Heart right ventricle (tissue), 16 donors: ENCODE data around the gene SPATA16. TPM values are rescaled to one million over a fixed set of nuclear protein-coding genes. Genes with fewer than 3 reads are reported as not detected.
"Not testable (repeated sequence)": the region's sequence is repeated elsewhere in the genome, so short reads cannot be mapped to it uniquely, and the experiment has no call there.

Experiments used
- ATAC-seq, 8 donors: fragments of 200-7000 bp; cut with Tn5 transposase; one replicate each; pipeline ENCODE4 v1.9.1; 2020; ENCODE audit warnings: mild to moderate bottlenecking in 8 of 8, moderate library complexity in 8 of 8, moderate number of reproducible peaks in 1 of 8
- DNase-seq, 2 donors: peaks; one replicate each; pipeline ENCODE4 v3.0.0-alpha.2; 2020
- H3K27ac ChIP-seq, 10 donors: fragments of 200-600 bp; sonication (generic) in 2 of 10; one replicate each; pipeline versions ENCODE4 v1.5.0 to v1.8.0; 2020 to 2022; ENCODE audit warnings: mild to moderate bottlenecking in 3 of 10
- H3K27me3 ChIP-seq, 7 donors: fragments of 200-600 bp; one replicate each; pipeline ENCODE4 v1.8.0; 2021 to 2022; ENCODE audit warnings: mild to moderate bottlenecking in 2 of 7
- H3K36me3 ChIP-seq, 9 donors: fragments of 200-600 bp; sonication (generic) in 1 of 9; one replicate each; pipeline versions ENCODE4 v1.5.0 to v1.8.0; 2020 to 2022; ENCODE audit warnings: mild to moderate bottlenecking in 2 of 9
- H3K4me1 ChIP-seq, 9 donors: fragments of 200-600 bp; sonication (generic) in 1 of 9; one replicate each; pipeline versions ENCODE4 v1.5.0 to v1.8.0; 2020 to 2022; ENCODE audit warnings: mild to moderate bottlenecking in 4 of 9
- H3K4me3 ChIP-seq, 10 donors: fragments of 200-600 bp; sonication (generic) in 2 of 10; one replicate each; pipeline versions ENCODE4 v1.5.0 to v1.8.0; 2020 to 2022; ENCODE audit warnings: mild to moderate bottlenecking in 7 of 10, moderate library complexity in 2 of 10
- H3K9me3 ChIP-seq, 11 donors: fragments of 200-600 bp in 10 of 11; sonication (generic) in 2 of 11; one replicate each; pipeline versions ENCODE4 v1.5.0 to v1.8.0; 2013 to 2022; ENCODE audit warnings: mild to moderate bottlenecking in 2 of 11, control low read depth in 1 of 11, moderate library complexity in 1 of 11
- CTCF ChIP-seq, 9 donors: fragments of 200-600 bp; sonication (generic) in 2 of 9; IDR thresholded peaks; one replicate each; pipeline versions ENCODE4 v1.5.0 to v1.8.0; 2021 to 2022; ENCODE audit warnings: antibody characterized with exemption in 9 of 9, mild to moderate bottlenecking in 5 of 9, moderate library complexity in 1 of 9
- WGBS, 2 donors: extraction: QIAGEN DNeasy Blood & Tissue Kit; methylation state at CpG; one replicate each; pipeline ENCODE4 v1.1.7; 2013; ENCODE audit warnings: inconsistent platforms in 1 of 2; 5-methylcytosine and 5-hydroxymethylcytosine counted together
- intact Hi-C, 10 donors: fragments of 100-400 bp; cut with DNase I; formaldehyde crosslinking; loops; one replicate each; pipeline versions ENCODE4 v1.11.1 to v1.14.2; 2022
- polyA plus RNA-seq, 2 donors: library from polyadenylated mRNA; stranded (reverse); fragments of 200-250 nt; gene quantifications; one replicate each; pipeline ENCODE4 v1.2.3, GENCODE V29; 2013
- total RNA-seq, 10 donors: library from RNA; stranded (reverse); fragmentation: NEBNext Ultra II Directional in 3 of 10; extraction: Animal tissue kit (Norgen Biotek cat#: 25700) in 3 of 10; gene quantifications; one replicate each; pipeline versions ENCODE4 v1.2.1 to v1.2.4, GENCODE V29; 2021 to 2023
- donor health status: Arrhythmogenic right ventricular cardiomyopathy.
- donor health status: ischemic (EF 13 %, LVEDD 7.1; RV severe dilation, severe dysfunction).
- donor health status: healthy with polysubstance abuse.
- donor health status: DM: no; HTN: yes; CAD: no.
- donor health status: DM: no; HTN: no; CAD: no.
- donor health status: ischemic (EF 25% LVEDD 6.9; RV normal size, moderate dysfunction).
- donor health status: ischemic (EF 25% LVEDD 5.7; RV mildly dilated, moderate dysfunction).
- donor health status: healthy.
- donor health status: DM: yes; HTN: yes; CAD: no.
- donor health status: Ischemic cardiomyopathy.
- donor health status: ischemic (EF 35%, LVEDD 5.7; RV mildly dilated, moderate dysfunction).
- donor health status: nonischemic (EF 11% LVEDD 7.7; RV severe dilation, severe dysfunction).
- donor health status: DM: yes; HTN: yes; CAD: no.
- donor health status: PGD.
- donor health status: ischemic (EF 29% LVEDD 5.4; RV normal size, mild dysfunction).
- donor health status: nonischemic (EF 23%, LVEDD 6.1; RV moderate dilation, normal function).

SPATA16 gene
- total and polyA plus RNA-seq, 12 donors, result not detected

DNA sequence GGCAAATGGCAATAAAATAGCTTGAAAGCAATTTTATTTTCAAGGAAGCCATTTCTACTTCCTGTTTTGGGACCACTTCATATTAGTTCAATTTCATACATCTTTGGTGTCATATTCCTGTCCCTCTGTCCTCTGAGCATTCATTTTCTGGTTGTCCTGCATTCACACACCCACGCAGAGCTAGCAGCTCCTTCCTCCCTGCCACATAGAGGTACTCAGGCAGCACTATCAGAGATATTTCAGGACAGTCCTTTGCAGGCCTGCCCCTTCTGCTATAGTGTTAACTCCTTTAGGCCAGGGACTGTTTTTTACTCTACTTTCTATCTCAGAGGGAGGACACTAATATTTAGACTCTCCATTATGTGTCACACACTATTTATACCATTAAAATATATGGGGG lies 258.5 kb downstream of the SPATA16 start:
- 32 to 47% methylated on average over 1 of the region's 1 CpG for WGBS, 2 donors
- H3K9me3 ChIP-seq, result peaks cover 0 to 15% (median 0%) of the 10 kb centered on the region in 11 donors
- H3K36me3 ChIP-seq, result no peaks in the 10 kb centered on the region
- peaks cover 0 to 11% (median 0%) of the 10 kb centered on the region in 9 donors for H3K4me1 ChIP-seq
- no peak for TF ChIP-seq CTCF (IDR thresholded peaks at IDR 0.05)
- DNase-seq (no peak), ATAC-seq (peak in 2 of 8 donors; percentile 67 to 72)
- H3K27ac ChIP-seq, result no peak overlapping the region
- no peak overlapping the region for H3K4me3 ChIP-seq
- intact Hi-C loops, result no loop called here
- H3K27me3 ChIP-seq, result no peaks in the 10 kb centered on the region

DNA sequence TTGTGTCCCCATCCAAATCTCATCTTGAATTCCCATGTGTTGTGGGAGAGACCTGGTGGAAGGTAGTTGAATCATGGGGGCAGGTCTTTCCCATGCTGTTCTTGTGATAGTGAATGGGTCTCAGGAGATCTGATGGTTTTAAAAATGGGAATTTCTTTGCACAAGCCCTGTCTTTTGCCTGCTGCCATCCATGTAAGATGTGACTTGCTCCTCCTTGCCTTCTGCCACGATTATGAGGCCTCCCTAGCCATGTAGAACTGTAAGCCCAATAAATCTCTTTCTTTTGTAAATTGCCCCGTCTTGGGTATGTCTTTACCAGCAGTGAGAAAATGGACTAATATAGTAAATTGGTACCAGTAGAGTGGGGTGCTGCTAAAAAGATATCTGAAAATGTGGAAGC lies 261.7 kb downstream of the SPATA16 start:
- H3K4me3 ChIP-seq, DNase-seq, H3K27me3 ChIP-seq, H3K27ac ChIP-seq, ATAC-seq, H3K36me3 ChIP-seq, intact Hi-C loops: not testable (repeated sequence)
- H3K9me3 ChIP-seq, result peaks cover 0 to 16% (median 0%) of the 10 kb centered on the region in 11 donors
- peaks cover 0 to 11% (median 0%) of the 10 kb centered on the region in 9 donors for H3K4me1 ChIP-seq
- 79% methylated on average over 2 of the region's 2 CpGs for WGBS, 2 donors

DNA sequence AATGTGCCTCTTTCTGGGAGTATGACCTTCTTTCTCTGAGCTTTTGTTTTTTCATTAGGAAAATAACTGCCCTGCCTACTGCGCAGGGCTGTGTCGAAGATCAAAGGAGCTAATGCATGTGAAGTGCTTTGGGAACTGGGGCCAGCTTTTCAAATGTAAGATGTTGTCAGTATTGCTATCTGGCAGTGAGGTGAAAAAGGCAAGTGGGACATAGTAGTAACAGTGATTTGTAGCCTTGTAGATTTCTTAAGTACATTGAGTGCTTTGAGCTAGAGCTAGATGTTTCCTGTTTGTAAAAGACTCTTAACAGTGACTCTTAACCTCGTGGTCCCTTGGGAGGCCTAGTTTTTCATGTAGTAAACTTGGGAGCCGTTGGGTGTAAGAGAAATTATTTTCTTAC lies 264.0 kb downstream of the SPATA16 start:
- TF ChIP-seq CTCF (IDR thresholded peaks at IDR 0.05), result no peak
- no peaks in the 10 kb centered on the region for H3K36me3 ChIP-seq
- H3K9me3 ChIP-seq, result peaks cover 0 to 16% (median 0%) of the 10 kb centered on the region in 11 donors
- 49 to 53% methylated on average over 4 of the region's 4 CpGs for WGBS, 2 donors
- no peak overlapping the region for H3K27ac ChIP-seq
- no peaks in the 10 kb centered on the region for H3K27me3 ChIP-seq
- ATAC-seq, result peak in 2 of 8 donors; percentile 51 to 53
- peaks cover 0 to 1% (median 0%) of the 10 kb centered on the region in 9 donors for H3K4me1 ChIP-seq
- no peak for DNase-seq
- H3K4me3 ChIP-seq, result no peak overlapping the region
- intact Hi-C loops, result no loop called here

DNA sequence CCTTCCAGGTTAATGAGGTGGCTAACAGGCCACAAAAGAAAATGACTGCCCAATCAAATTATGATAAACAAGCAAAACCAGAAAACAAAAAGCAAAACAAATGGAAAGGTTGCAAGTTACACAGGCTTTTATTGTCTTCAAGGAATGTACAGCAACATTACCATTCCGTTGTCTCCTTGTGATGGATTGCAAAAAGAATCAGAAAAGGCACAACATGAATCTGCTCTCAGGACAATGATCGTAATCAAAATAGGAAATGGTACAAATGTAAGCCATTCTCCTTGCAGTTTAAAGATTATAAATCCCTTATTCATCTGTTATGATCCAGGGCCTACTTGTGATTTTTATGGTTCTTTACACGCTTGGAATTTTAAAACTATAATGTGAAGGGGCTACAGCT lies 264.7 kb downstream of the SPATA16 start:
- H3K4me3 ChIP-seq, result no peak overlapping the region
- no peak for TF ChIP-seq CTCF (IDR thresholded peaks at IDR 0.05)
- no peaks in the 10 kb centered on the region for H3K36me3 ChIP-seq
- H3K9me3 ChIP-seq, result peaks cover 0 to 16% (median 0%) of the 10 kb centered on the region in 11 donors
- intact Hi-C loops, result no loop called here
- ATAC-seq, result no peak
- DNase-seq, result no peak
- no peak overlapping the region for H3K27ac ChIP-seq
- H3K27me3 ChIP-seq, result no peaks in the 10 kb centered on the region
- no peaks in the 10 kb centered on the region for H3K4me1 ChIP-seq
- 71 to 77% methylated on average over 3 of the region's 3 CpGs for WGBS, 2 donors

DNA sequence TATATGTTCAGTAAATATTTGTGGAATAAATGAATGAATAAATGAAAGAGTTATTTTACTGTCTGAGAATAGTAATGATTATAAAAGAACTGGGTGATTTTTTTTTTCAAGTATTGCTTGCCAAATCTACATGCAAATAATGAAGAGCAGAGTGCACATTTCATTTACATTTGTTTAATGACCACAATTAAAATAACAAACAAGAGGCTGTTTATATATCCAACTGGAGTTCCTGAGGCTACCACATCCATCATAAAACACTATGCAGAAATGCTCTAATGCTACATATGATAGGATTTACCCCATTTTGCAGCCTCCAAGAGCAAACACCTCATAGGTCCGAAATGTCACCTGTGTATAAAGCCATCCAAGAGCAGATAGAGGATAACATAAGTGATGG lies 266.0 kb downstream of the SPATA16 start:
- 92% methylated on average over 1 of the region's 1 CpG for WGBS, 2 donors
- Histone ChIP-seq H3K9me3 (peaks cover 0 to 12% (median 0%) of the 10 kb centered on the region in 11 donors), H3K4me1 (peaks cover 0 to 4% (median 0%) of the 10 kb centered on the region in 9 donors), H3K4me3 (no peak overlapping the region), H3K27ac (no peak overlapping the region), H3K36me3 (no peaks in the 10 kb centered on the region), H3K27me3 (no peaks in the 10 kb centered on the region)
- intact Hi-C loops, result no loop called here
- no peak for ATAC-seq
- TF ChIP-seq CTCF (IDR thresholded peaks at IDR 0.05), result no peak
- no peak for DNase-seq
